NK-92 treated with Interleukin-12 subunit alpha and Interleukin-12 subunit beta, amount 100 ng/mL, for 24 hours (cell line): ENCODE results near the gene ZNF710.

Source experiments
- DNase-seq: peaks from one replicate; lab custom pipeline; 2025; lab: John Stamatoyannopoulos, UW

ZNF710 gene

GRCh38 chr15:90038632-90039095, 37.5 kb downstream of the ZNF710 start:
- DNase-seq: no peak

DNA sequence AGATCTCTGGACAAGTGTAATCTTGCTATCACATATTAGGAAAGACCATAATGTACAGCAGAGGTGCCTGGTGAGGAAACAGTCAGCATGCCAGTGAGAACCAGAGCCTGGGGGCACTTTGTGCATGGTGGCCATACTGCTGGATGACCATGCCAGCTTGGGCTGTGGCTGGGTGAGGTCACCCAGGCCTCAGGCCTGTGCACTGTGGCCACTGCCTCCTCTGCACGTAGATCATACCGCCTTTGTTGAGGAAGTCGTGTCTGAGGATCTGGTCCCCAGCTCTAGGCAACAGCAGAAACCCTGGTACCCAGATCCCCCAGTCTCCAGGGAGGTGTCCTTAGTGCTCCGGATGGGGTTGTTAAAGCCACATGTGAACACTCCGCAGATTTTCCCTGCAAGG, 38.9 kb downstream of the ZNF710 start:
- DNase-seq: no peak

- no peak for DNase-seq
Observed at GRCh38 chr15:90040618-90041017, 39.5 kb downstream of the ZNF710 start.

DNA sequence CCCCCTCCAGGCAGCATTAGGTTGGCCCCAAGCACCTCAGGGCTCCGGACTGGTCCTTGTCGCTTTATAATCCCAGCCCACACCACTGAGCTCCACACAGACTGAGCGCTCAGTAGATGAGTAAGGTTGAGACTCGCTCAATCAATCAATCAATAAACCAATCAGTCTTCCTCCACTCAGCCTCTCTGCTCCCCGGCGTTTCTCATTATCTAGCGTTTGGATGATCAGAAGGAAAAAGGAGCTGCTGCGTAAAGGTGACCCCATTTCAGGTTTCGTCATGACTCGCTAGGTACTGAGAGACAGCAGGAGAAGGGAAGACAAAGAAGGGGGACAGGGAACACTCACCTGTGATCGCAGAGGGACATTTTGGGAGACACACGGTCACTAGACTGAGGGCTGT, 41.2 kb downstream of the ZNF710 start:
- no peak for DNase-seq

DNA sequence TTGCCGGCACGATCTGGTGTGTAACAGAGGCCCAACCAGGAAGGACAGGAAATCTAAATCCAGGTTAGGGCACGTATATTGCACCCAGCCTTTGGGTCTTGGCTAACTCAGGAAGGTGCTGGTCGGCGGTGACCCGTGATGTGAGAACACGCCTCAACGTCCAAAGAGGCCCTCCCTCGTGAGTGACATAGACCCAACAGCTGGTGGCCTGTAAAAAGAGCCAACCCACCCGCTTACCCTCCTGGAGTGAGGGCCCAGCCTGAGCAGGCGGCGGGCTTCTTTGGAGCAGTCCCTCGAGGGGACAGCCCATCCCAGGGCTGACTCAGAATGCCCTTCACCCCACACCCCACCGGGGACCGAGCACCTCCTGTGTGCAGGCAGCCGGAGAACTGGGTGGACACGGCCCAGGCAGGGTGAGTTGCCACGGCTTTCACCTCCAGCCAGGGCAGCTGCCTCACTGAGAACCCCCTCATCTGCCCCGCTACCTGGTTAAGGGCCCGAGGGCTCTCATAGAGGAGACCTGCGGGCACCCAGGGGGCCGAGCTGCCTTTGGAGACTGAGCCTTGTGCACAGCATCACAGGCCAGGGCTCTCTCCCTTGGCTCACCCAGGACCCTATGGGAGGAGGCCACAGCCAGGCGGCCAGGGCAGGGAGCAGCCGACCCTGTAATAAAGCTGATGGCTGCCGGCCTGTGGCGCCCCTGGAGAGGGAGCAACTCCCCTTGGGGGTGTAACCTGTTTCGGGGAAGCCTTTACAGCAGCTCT, 41.8 kb downstream of the ZNF710 start:
- DNase-seq: no peak

- no peak for DNase-seq
Observed at GRCh38 chr15:90043530-90044010, 42.4 kb downstream of the ZNF710 start.

- no peak for DNase-seq
Observed at GRCh38 chr15:90044191-90044590, 43.1 kb downstream of the ZNF710 start.

DNA sequence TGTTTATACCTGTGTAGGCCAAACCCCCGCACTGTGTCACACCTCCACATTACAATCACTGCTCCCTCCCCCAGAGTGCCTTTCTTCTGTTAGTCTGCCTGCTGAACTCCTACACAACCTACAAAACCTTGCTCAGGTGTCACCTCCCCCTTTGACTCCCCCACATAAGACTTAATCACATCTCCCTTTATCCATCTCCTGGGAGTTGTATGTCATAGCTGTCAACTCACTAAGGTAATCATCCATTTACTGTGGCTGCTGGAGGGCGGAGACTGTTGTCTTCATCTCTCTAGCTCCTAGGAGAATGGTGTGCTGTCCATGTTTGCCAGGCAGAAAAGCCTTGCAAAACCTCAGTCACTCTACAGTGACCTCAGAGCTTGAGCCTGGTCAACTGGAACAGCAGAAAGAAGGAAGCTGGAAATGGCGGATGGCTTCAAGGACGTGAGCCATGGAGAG, 43.8 kb downstream of the ZNF710 start:
- DNase-seq: no peak

DNA sequence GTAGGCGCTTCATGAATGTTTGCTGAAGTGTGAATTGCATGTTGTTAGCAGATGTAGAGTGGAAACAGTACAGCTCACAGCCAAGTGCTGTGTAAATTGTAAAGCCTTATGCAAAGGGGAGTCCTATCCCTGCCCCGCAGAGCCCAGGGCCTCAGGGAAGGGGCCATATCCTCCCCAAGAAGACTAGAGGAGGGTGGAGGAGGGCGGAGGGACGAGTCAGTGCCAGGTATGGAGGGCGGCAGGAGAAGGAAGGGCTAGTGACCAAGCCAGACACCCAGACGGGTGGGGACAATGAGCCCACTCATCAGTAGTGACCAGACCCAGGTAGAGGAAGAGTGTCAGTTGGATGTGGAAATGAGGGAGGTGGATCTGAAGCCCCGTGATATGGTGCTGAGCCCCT, 45.2 kb downstream of the ZNF710 start:
- no peak for DNase-seq

DNA sequence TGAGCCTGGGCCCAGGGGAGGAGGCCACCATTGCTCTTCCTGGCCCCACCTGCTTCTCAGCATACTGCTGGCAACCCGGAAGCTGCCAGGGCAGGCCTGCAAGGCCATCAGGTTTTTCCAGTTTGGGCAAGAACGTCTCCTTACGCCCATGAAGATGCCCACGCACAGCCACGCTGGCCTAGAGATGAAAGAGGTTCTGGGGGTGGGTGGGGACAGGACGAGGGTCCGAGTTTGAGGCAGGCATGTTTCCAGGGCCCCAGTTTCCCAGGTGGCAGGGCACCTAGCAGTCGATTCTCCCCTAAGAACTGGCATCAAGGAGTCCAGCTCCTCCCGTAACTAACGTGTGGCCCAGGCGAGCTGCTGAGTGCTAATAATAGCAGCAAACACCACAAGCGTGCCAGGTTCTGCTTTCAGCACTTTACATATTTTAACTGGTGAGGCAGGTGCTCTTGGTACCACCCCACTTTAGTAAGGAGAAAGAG, 45.8 kb downstream of the ZNF710 start:
- DNase-seq: no peak

GRCh38 chr15:90047956-90048575, 46.9 kb downstream of the ZNF710 start:
- DNase-seq: no peak

GRCh38 chr15:90049030-90049429, 47.9 kb downstream of the ZNF710 start:
- DNase-seq: no peak

GRCh38 chr15:90049666-90050604, 48.8 kb downstream of the ZNF710 start:
- DNase-seq: no peak

DNA sequence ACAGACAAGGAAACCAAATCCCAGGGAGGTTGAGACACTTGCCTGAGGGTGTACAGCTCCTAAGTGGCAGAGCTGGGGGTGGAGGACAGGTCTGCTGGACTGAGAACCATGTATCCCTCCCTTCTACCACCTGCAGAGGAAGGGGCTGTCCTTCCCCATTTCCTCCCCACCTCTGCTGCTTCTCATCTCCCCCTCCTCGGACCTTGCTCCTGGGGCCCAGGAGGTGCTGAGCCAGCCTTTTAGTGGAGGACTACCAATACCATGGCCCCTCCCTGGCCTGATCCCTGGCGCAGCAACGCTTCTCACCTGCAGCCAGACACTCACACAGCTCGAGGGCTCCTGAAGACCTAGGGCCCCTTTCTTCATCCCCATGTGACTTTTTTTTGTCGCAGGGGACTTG, 50.8 kb downstream of the ZNF710 start:
- no peak for DNase-seq

- no peak for DNase-seq
Observed at GRCh38 chr15:90053685-90054466, 52.8 kb downstream of the ZNF710 start.

GRCh38 chr15:90054618-90055097, 53.5 kb downstream of the ZNF710 start:
- no peak for DNase-seq

- no peak for DNase-seq
Observed at GRCh38 chr15:90055182-90055581, 54.1 kb downstream of the ZNF710 start.

DNA sequence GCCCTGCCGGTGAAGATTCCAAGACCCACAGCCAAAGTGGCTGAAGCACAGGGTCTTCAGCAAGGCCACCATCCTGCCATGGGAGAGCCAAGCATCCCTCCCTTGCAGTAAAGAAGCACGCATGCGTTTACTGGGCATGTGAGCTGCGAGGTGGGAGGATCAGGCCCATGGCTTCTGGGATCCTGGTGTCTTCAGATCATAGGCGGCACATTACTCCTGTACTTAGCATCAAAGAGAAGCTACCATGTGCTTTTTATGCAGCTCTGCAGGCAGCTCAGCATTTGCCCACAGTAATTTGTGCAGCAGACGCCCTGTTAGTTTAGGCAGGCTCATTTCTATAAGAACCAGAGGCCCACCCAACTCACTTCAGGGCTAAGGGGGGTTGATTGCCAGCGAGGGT, 55.4 kb downstream of the ZNF710 start:
- no peak for DNase-seq

GRCh38 chr15:90058308-90058707, 57.2 kb downstream of the ZNF710 start:
- DNase-seq: no peak

DNA sequence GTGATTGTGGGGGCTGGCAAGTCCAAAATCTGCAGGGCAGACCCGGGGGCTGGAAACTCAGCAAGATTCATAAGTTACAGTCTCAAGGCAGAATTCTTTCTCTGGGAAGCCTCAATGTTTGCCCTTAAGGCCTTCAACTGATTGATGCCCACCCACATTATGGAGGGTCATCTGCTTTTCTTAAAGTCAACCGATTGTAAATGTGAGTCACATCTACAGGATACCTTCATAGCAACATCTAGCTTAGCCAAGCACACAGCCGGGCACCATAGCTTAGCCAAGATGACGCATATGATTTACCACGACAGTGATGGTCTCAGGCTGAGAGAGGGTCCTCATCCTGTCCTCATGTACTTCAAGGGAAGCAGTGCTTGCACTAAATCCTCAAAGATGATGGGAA, 57.7 kb downstream of the ZNF710 start:
- no peak for DNase-seq
